Stimulated activated CD4-positive, alpha-beta T cell treated with anti-CD3 and anti-CD28 coated beads, TNF-alpha, amount 100 ng/mL, for 48 hours (primary cell): ENCODE data around the gene NDE1.
A peak's percentile ranks its signal among the peaks of the same experiment; 100 is the strongest.
"Not testable (repeated sequence)": the region's sequence is repeated elsewhere in the genome, so short reads cannot be mapped to it uniquely, and the experiment has no call there.

Experiments used
- DNase-seq, 3 donors: peaks; one replicate each; pipeline ENCODE4 v3.0.0-alpha.2; 2020; ENCODE audit warnings: low read depth in 3 of 3

The NDE1 gene

GRCh38 chr16:15650019-15650697 is at the start of gene NDE1:
Gene NDE1, plus strand, starts transcription at chr16:15650245. Its CDS starts 14,534 bp downstream, at chr16:15664779.
- peak; percentile 71 to 85 (median 79) for DNase-seq

GRCh38 chr16:15601212-15601879 is 48.7 kb upstream of the NDE1 start:
- DNase-seq: no peak

- DNase-seq: no peak
Observed at GRCh38 chr16:15602285-15603044, 47.6 kb upstream of the NDE1 start.

DNA sequence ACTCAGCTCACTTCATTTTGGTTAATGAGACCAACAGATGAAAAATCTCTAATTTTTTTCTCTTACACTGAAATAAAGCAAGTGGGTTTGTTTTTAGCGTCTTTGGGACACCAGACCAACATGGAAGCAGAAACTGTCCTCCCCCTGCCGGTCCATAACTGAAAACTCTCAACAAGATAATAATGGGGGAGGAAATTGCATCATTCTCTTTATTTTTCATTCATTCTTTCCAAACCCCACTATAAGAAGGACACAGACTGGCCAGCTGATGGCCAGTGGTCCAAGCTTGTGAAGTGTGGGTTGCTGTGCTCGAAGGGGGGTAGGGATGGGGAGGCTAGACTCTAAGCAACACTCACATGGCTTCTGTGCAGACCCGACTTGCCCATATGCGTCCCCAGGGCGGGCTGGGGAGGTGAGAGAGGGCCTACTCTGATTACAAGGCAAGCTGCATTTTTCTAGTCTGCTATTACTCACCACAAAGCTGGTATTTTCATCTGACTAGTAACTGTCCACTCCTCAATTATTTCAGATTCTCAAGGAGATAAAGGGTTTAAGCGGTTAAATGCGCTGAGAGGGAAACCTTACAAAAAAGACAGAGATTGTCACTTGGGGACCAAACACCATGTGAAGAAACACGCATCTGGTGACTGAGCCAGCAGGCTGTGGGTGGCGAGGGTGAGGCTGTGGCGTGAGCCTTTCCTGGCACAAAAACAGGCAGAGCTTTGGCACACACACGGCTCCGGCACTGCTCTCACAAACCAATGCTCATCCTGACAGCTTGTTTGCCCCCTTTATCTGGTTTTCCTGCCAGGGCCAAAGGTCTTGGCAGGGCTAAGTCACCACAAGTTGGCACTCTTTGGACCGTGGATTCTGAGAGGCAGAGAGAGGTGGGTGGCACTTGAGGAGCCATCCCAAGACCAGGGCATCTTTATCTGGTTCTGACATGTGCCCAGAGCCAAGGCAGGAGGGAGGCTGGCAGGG is 45.3 kb upstream of the NDE1 start:
- no peak for DNase-seq

GRCh38 chr16:15605839-15606517 is 44.1 kb upstream of the NDE1 start:
- no peak for DNase-seq

DNA sequence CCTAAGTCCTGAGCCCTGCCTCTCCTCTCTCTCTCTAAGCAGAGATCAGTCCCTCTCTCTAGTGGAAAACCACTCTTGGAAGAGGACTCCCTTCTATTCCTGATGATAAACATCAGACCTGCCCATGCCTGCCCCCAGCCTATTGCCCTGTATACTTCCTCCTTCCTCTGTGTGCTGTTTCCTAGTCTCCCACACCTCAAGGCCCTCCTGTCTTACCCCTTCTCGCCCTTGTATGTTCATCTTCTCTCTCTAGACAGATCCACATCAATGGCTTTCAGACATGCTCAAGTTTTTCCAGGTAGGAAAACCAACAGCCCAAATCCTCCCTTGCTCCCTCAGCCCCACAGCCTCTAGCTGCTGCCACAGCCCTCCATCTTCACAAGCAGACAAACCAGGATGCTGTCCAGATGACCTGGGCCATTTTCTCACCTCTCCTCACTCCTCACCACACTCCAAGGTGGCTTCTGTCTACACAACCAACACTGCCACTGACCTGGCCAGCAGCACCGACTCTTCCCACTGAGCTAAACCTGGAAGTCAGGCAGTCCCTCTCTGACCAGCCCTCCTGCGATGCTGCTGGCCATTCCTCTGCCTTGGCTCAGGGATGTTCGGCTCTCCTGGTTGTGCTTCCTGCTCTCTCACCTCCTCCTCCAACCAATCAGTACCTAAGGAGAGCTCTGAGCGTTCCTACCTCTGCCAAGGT is 43.4 kb upstream of the NDE1 start:
- DNase-seq: no peak

- not testable (repeated sequence) for DNase-seq
Observed at GRCh38 chr16:15607221-15607699, 42.8 kb upstream of the NDE1 start.

- DNase-seq: no peak
Observed at GRCh38 chr16:15607700-15608396, 42.2 kb upstream of the NDE1 start.

DNA sequence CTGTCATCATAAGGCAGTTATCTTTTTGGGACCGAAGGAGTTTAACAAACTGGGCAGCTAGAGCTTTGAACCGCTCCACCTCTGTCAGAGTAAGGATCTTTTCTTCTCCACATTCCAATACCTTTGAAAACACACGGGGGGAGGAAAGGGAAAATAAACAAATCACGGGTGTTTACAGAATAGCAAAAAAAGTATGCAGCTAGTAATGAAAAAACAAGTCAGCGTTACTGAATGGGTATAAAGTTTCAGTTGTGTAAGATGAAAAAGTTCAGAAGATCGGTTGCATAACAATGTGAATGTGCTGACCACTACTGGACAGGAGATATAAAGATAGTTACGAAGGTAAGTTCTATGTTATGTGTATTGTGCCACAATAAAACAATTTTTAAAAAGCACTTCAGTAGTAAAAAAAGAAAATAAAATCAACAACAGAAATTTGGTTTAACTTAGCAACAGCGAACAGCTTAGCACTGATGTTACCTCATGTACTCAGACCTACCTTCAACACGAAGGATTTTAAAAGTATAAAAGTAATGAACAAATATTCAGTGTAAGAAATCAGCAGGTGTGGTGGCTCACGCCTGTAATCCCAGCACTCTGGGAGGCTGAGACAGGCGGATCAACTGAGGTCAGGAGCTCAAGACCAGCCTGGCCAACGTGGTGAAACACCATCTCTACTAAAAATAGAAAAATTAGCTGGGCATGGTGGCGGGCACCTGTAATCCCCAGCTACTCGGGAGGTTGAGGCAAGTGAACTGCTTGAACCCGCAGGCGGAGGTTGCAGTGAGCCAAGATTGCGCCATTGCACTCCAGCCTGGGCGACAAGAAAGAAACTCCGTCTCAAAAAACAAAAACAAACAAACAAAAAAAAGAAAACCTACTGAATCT is 41.4 kb upstream of the NDE1 start:
- no peak for DNase-seq

DNA sequence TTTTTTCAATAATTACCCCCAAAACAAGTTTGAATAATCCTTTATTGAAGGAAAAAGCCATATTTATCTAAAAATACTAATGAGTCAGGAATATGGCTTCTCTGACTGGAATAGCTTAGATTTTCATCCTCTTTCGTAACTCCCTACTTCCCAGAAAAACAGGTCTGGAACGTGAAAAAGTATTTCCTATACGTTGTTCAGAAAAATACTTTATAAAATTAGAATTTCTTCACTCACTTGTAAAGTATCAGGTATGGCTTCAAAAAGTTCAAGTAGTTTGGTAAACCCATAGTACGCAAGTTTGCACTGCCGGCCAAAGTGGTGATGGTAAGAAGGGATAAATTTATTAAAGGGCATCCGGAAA is 40.8 kb upstream of the NDE1 start:
- no peak for DNase-seq

GRCh38 chr16:15610369-15610871 is 39.6 kb upstream of the NDE1 start:
- no peak for DNase-seq

GRCh38 chr16:15611610-15612009 is 38.4 kb upstream of the NDE1 start:
- DNase-seq: no peak

DNA sequence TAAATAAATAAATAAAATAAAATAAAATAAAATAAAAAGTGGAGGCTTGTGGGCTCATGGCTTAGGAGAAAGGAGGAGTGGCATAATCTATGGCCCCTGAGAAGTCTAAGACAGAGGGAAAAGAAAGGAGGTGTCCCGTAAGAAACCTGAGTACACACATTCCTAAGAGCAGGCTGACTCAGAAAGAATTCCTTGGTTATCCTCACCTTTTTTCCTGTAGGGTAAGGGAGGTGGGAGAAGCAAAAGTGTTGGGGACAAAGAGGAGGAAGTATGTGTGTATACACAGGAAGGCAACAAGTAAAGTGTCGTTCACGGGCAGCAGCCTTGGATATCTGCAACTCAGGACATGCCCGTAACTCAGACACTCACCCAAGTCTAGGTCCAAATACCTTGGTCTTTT is 36.4 kb upstream of the NDE1 start:
- DNase-seq: no peak

DNA sequence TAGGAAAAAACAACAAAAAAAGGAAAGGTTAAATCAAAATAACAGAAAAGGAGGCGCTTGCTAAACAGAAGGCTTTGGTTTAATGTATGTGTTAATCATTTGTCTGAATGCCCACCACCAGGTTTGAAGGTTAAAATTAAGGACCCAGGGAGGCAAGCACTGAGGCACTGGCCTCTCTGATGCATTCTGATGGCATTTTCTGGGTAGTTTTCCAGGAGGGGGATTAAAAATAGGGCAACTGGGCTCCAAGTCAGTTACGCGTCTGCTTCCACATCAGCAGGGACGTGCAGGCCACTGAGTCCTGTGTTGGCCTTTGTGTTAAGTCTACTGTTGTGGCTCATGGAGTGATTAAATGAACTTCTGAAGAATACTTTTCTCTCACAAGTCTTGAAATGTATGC is 34.0 kb upstream of the NDE1 start:
- no peak for DNase-seq

- DNase-seq: no peak
Observed at GRCh38 chr16:15616475-15617165, 33.4 kb upstream of the NDE1 start.

GRCh38 chr16:15617901-15618300 is 32.1 kb upstream of the NDE1 start:
- DNase-seq: no peak

GRCh38 chr16:15618392-15618791 is 31.7 kb upstream of the NDE1 start:
- DNase-seq: no peak
